HEK293 (cell line): ENCODE measurements around the gene COA8.
A peak's percentile ranks its signal among the peaks of the same experiment; 100 is the strongest.

Experiments used
- HIC1 ChIP-seq: fragments of 450-650 bp; formaldehyde crosslinking; IDR thresholded peaks from 2 replicates; pipeline ENCODE4 v1.5.1; 2016; ENCODE audit warnings: missing biosample characterization, missing genetic modification characterization
- MZF1 ChIP-seq: fragments of 450-650 bp; formaldehyde crosslinking; IDR thresholded peaks from 2 replicates; pipeline ENCODE4 v1.5.1; 2017; ENCODE audit warnings: missing biosample characterization, missing genetic modification characterization, borderline replicate concordance
- OSR2 ChIP-seq: fragments of 450-650 bp; formaldehyde crosslinking; IDR thresholded peaks from 2 replicates; pipeline ENCODE4 v1.5.1; 2016; ENCODE audit warnings: missing biosample characterization, missing genetic modification characterization
- PRDM1 ChIP-seq: fragments of 450-650 bp; formaldehyde crosslinking; IDR thresholded peaks from 2 replicates; pipeline ENCODE4; 2016; ENCODE audit warnings: missing biosample characterization, missing genetic modification characterization
- PRDM10 ChIP-seq: fragments of 450-650 bp; formaldehyde crosslinking; IDR thresholded peaks from 2 replicates; pipeline ENCODE4 v1.5.1; 2016; ENCODE audit warnings: missing biosample characterization, missing genetic modification characterization
- REST ChIP-seq: fragments of 450-650 bp; formaldehyde crosslinking; IDR thresholded peaks from 2 replicates; pipeline ENCODE4 v1.5.1; 2016; ENCODE audit warnings: missing biosample characterization, missing genetic modification characterization
- SP2 ChIP-seq: fragments of 450-650 bp; formaldehyde crosslinking; IDR thresholded peaks from 2 replicates; pipeline ENCODE4 v1.5.1; 2016; ENCODE audit warnings: missing biosample characterization, missing genetic modification characterization
- TRIM28 ChIP-seq: IDR thresholded peaks from 2 replicates; pipeline ENCODE4 v1.6.1; 2011; ENCODE audit warnings: low read length, control low read depth, borderline replicate concordance
- ZBTB17 ChIP-seq: fragments of 450-650 bp; formaldehyde crosslinking; IDR thresholded peaks from 2 replicates; pipeline ENCODE4 v1.5.1; 2016; ENCODE audit warnings: missing biosample characterization, missing genetic modification characterization
- ZBTB8A ChIP-seq: fragments of 450-650 bp; formaldehyde crosslinking; IDR thresholded peaks from 2 replicates; pipeline ENCODE4 v1.5.1; 2016; ENCODE audit warnings: missing biosample characterization, missing genetic modification characterization
- ZEB2 ChIP-seq: fragments of 450-650 bp; formaldehyde crosslinking; IDR thresholded peaks from 2 replicates; pipeline ENCODE4 v1.5.1; 2016; ENCODE audit warnings: missing biosample characterization, missing genetic modification characterization
- ZIC2 ChIP-seq: fragments of 450-650 bp; formaldehyde crosslinking; IDR thresholded peaks from 2 replicates; pipeline ENCODE4 v1.5.1; 2016; ENCODE audit warnings: missing biosample characterization, missing genetic modification characterization
- ZNF121 ChIP-seq: fragments of 450-650 bp; formaldehyde crosslinking; IDR thresholded peaks from 2 replicates; pipeline ENCODE4 v1.5.1; 2016; ENCODE audit warnings: missing biosample characterization, missing genetic modification characterization
- ZNF16 ChIP-seq: fragments of 450-650 bp; formaldehyde crosslinking; IDR thresholded peaks from 2 replicates; pipeline ENCODE4 v1.5.1; 2016; ENCODE audit warnings: low read depth, missing biosample characterization, missing genetic modification characterization
- ZNF175 ChIP-seq: fragments of 450-650 bp; formaldehyde crosslinking; IDR thresholded peaks from 2 replicates; pipeline ENCODE4 v1.5.1; 2016; ENCODE audit warnings: missing biosample characterization, missing genetic modification characterization
- ZNF202 ChIP-seq: fragments of 450-650 bp; formaldehyde crosslinking; IDR thresholded peaks from 2 replicates; pipeline ENCODE4 v1.5.1; 2016; ENCODE audit warnings: missing biosample characterization, missing genetic modification characterization, borderline replicate concordance
- ZNF280C ChIP-seq: fragments of 450-650 bp; formaldehyde crosslinking; IDR thresholded peaks from 2 replicates; pipeline ENCODE4 v1.5.1; 2016; ENCODE audit warnings: missing biosample characterization, missing genetic modification characterization
- ZNF366 ChIP-seq: fragments of 450-650 bp; formaldehyde crosslinking; conservative IDR thresholded peaks from 2 replicates; pipeline ENCODE4 v1.5.1; 2016; ENCODE audit warnings: missing biosample characterization, missing genetic modification characterization
- ZNF529 ChIP-seq: fragments of 450-650 bp; formaldehyde crosslinking; IDR thresholded peaks from 2 replicates; pipeline ENCODE4 v1.5.1; 2017; ENCODE audit warnings: missing genetic modification characterization, missing biosample characterization; ENCODE audit not compliant: insufficient replicate concordance
- ZNF623 ChIP-seq: fragments of 450-650 bp; formaldehyde crosslinking; IDR thresholded peaks from 2 replicates; pipeline ENCODE4 v1.5.1; 2016; ENCODE audit warnings: missing biosample characterization, missing genetic modification characterization
- ZNF645 ChIP-seq: fragments of 450-650 bp; formaldehyde crosslinking; IDR thresholded peaks from 2 replicates; pipeline ENCODE4; 2016; ENCODE audit warnings: missing biosample characterization, missing genetic modification characterization
- ZNF654 ChIP-seq: fragments of 450-650 bp; formaldehyde crosslinking; IDR thresholded peaks from 2 replicates; pipeline ENCODE4 v1.5.1; 2016; ENCODE audit warnings: low read depth, missing biosample characterization, missing genetic modification characterization
- ZNF677 ChIP-seq: fragments of 450-650 bp; IDR thresholded peaks from 2 replicates; pipeline ENCODE4 v1.5.0; 2018; ENCODE audit warnings: missing biosample characterization, mild to moderate bottlenecking, missing genetic modification characterization, moderate library complexity
- ZNF704 ChIP-seq: fragments of 450-650 bp; formaldehyde crosslinking; IDR thresholded peaks from 2 replicates; pipeline ENCODE4 v1.5.1; 2016; ENCODE audit warnings: missing biosample characterization, missing genetic modification characterization
- ZNF768 ChIP-seq: fragments of 450-650 bp; formaldehyde crosslinking; IDR thresholded peaks from 2 replicates; pipeline ENCODE4 v1.5.1; 2018; ENCODE audit warnings: missing biosample characterization, mild to moderate bottlenecking, missing genetic modification characterization
- ZNF785 ChIP-seq: fragments of 450-650 bp; formaldehyde crosslinking; IDR thresholded peaks from 2 replicates; pipeline ENCODE4 v1.5.1; 2016; ENCODE audit warnings: missing biosample characterization, missing genetic modification characterization

The COA8 gene

GRCh38 chr14:103528587-103529382 lies 34.0 kb upstream of the COA8 start, which contains the start of gene TRMT61A (continued):
- TF ChIP-seq REST, result no peak
- TF ChIP-seq ZIC2 (tag by site-specific recombination), result no peak
- TF ChIP-seq PRDM10 (tag by site-specific recombination), result peak; percentile 31; the same call in 1 of the 2 replicates
- no peak for TF ChIP-seq ZNF16
- TF ChIP-seq ZNF677, result no peak
- peak; percentile 97; the same call in 1 of the 2 replicates for TF ChIP-seq ZNF768 (tag by site-specific recombination)
- 0 out of 2 replicates have a peak, but pooled peaks have one; percentile 10 for TF ChIP-seq HIC1 (tag by site-specific recombination)
- TF ChIP-seq ZNF280C (tag by site-specific recombination), result no peak
- TF ChIP-seq PRDM1 (tag by site-specific recombination), result no peak
- TF ChIP-seq SP2 (tag by site-specific recombination), result peak; percentile 45; the same call in 1 of the 2 replicates
- TF ChIP-seq ZNF645 (tag by site-specific recombination), result no peak
- no peak for TF ChIP-seq ZNF366 (tag by site-specific recombination)
- TF ChIP-seq ZBTB8A, result peak; percentile 10; the same call in 1 of the 2 replicates
- TF ChIP-seq OSR2 (tag by site-specific recombination), result no peak
- peak; percentile 34; the same call in 1 of the 2 replicates for TF ChIP-seq ZBTB17 (tag by site-specific recombination)
- TF ChIP-seq ZNF785 (tag by site-specific recombination), result no peak
- no peak for TF ChIP-seq TRIM28
- no peak for TF ChIP-seq ZNF704
- no peak for TF ChIP-seq ZNF654 (tag by site-specific recombination)
- TF ChIP-seq ZNF202, result no peak
- TF ChIP-seq ZNF121 (tag by site-specific recombination), result no peak
- no peak for TF ChIP-seq ZNF175 (tag by site-specific recombination)
- no peak for TF ChIP-seq ZNF529 (tag by site-specific recombination)
- no peak for TF ChIP-seq MZF1 (tag by site-specific recombination)
- 0 out of 2 replicates have a peak, but pooled peaks have one; percentile 26 for TF ChIP-seq ZEB2
- no peak for TF ChIP-seq ZNF623 (tag by site-specific recombination)
